Stomach smooth muscle (tissue), 2 donors: ENCODE results near the gene PRMT7.

Experiments used
- H3K27ac ChIP-seq: one replicate; pipeline ENCODE4 v1.7.0; 2013; ENCODE audit warnings: mild to moderate bottlenecking, low read length, inconsistent platforms
- H3K27me3 ChIP-seq, 2 donors: one replicate each; pipeline ENCODE4 v1.7.0; 2013; ENCODE audit warnings: low read length in 2 of 2; ENCODE audit not compliant: insufficient read depth in 2 of 2, control insufficient read depth in 1 of 2
- H3K36me3 ChIP-seq, 2 donors: one replicate each; pipeline ENCODE4 v1.7.0; 2013; ENCODE audit warnings: low read length in 2 of 2; ENCODE audit not compliant: control insufficient read depth in 2 of 2, insufficient read depth in 2 of 2
- H3K4me1 ChIP-seq: one replicate; pipeline ENCODE4 v1.7.0; 2013; ENCODE audit warnings: low read length; ENCODE audit not compliant: control insufficient read depth, insufficient read depth
- H3K4me3 ChIP-seq, 2 donors: one replicate each; pipeline ENCODE4 v1.7.0; 2013; ENCODE audit warnings: low read length in 2 of 2
- H3K9ac ChIP-seq, 2 donors: one replicate each; pipeline ENCODE4 v1.7.0; 2013; ENCODE audit warnings: low read length in 2 of 2, mild to moderate bottlenecking in 1 of 2
- H3K9me3 ChIP-seq, 2 donors: one replicate each; pipeline ENCODE4 v1.7.0; 2013; ENCODE audit warnings: low read length in 2 of 2; ENCODE audit not compliant: control insufficient read depth in 2 of 2
- donor health status: healthy.
- donor health status: Pancreatic carcinoma.

PRMT7 gene

DNA sequence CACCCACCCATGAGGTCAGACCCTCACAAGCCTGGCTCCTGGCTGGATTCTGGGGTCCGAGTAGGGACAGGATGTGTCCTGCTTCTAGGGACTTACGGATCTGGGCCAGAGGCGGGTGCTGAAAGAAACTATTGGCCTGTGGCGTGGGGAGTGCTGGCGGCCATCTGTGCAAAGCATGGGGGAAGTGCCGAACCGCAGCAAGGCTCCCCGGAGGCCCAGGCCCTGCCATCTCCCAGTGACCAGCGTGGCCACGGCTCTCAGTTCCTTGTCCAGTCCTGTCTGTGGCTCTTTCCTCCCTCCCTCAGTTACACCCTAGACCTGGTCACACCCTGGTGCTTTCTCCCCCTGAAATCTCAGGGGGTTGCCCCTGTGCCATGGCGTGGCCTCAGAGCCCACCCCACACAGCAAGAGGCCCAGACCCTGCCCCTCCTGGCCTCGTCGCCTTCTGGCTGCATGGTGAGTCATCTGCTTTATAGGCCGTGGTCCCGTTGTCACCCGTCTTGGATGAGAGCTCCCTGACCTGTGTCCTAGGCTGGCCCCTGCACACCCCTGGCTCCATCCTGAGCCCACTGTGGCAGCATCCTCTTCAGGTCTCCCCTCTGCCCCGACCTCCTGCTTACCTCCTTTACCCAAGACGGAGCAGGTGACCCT is 54.5 kb downstream of the PRMT7 start:
- no peak overlapping the region for H3K27ac ChIP-seq
- no peak overlapping the region for H3K4me3 ChIP-seq
- no peaks in the 10 kb centered on the region for H3K36me3 ChIP-seq
- H3K9me3 ChIP-seq = no peaks in the 10 kb centered on the region
- H3K4me1 ChIP-seq = no peaks in the 10 kb centered on the region
- peaks cover 17 to 29% of the 10 kb centered on the region in 2 donors for H3K27me3 ChIP-seq
- no peak overlapping the region for H3K9ac ChIP-seq

GRCh38 chr16:68366062-68366461 is 55.2 kb downstream of the PRMT7 start:
- peaks cover 17 to 29% of the 10 kb centered on the region in 2 donors for H3K27me3 ChIP-seq
- no peaks in the 10 kb centered on the region for H3K4me1 ChIP-seq

GRCh38 chr16:68367030-68367429 is 56.2 kb downstream of the PRMT7 start:
- Histone ChIP-seq H3K27me3 (peaks cover 17 to 29% of the 10 kb centered on the region in 2 donors), H3K9ac (no peak overlapping the region), H3K4me1 (no peaks in the 10 kb centered on the region), H3K36me3 (no peaks in the 10 kb centered on the region), H3K27ac (no peak overlapping the region), H3K4me3 (no peak overlapping the region), H3K9me3 (no peaks in the 10 kb centered on the region)

More at GRCh38 chr16:68366062-68366461, 55.2 kb downstream of the PRMT7 start:
- no peak overlapping the region for H3K9ac ChIP-seq
- H3K27ac ChIP-seq = no peak overlapping the region
- no peaks in the 10 kb centered on the region for H3K9me3 ChIP-seq
- H3K36me3 ChIP-seq = no peaks in the 10 kb centered on the region
- no peak overlapping the region for H3K4me3 ChIP-seq

- no peak overlapping the region for H3K27ac ChIP-seq
Measured at GRCh38 chr16:68367440-68367839, 56.6 kb downstream of the PRMT7 start.

GRCh38 chr16:68367891-68368290 is 57.1 kb downstream of the PRMT7 start:
- no peak overlapping the region for H3K27ac ChIP-seq
- H3K4me3 ChIP-seq = no peak overlapping the region
- H3K27me3 ChIP-seq = peaks cover 17 to 29% of the 10 kb centered on the region in 2 donors
- H3K9me3 ChIP-seq = no peaks in the 10 kb centered on the region
- H3K36me3 ChIP-seq = no peaks in the 10 kb centered on the region
- H3K4me1 ChIP-seq = no peaks in the 10 kb centered on the region
- no peak overlapping the region for H3K9ac ChIP-seq

More at GRCh38 chr16:68367440-68367839, 56.6 kb downstream of the PRMT7 start:
- Histone ChIP-seq H3K9ac (no peak overlapping the region), H3K4me1 (no peaks in the 10 kb centered on the region), H3K9me3 (no peaks in the 10 kb centered on the region), H3K27me3 (peaks cover 17 to 29% of the 10 kb centered on the region in 2 donors), H3K36me3 (no peaks in the 10 kb centered on the region), H3K4me3 (no peak overlapping the region)

GRCh38 chr16:68368301-68368888 is 57.6 kb downstream of the PRMT7 start:
- no peak overlapping the region for H3K9ac ChIP-seq
- H3K4me3 ChIP-seq = no peak overlapping the region
- no peaks in the 10 kb centered on the region for H3K36me3 ChIP-seq
- no peaks in the 10 kb centered on the region for H3K4me1 ChIP-seq
- no peaks in the 10 kb centered on the region for H3K9me3 ChIP-seq
- H3K27me3 ChIP-seq = peaks cover 17 to 26% of the 10 kb centered on the region in 2 donors
- no peak overlapping the region for H3K27ac ChIP-seq

- Histone ChIP-seq H3K27me3 (peaks cover 17 to 20% of the 10 kb centered on the region in 2 donors), H3K9ac (no peak overlapping the region), H3K36me3 (no peaks in the 10 kb centered on the region), H3K4me3 (no peak overlapping the region), H3K4me1 (no peaks in the 10 kb centered on the region), H3K9me3 (no peaks in the 10 kb centered on the region), H3K27ac (no peak overlapping the region)
Measured at GRCh38 chr16:68369168-68369567, 58.3 kb downstream of the PRMT7 start.

GRCh38 chr16:68369697-68370580 is 59.1 kb downstream of the PRMT7 start:
- Histone ChIP-seq H3K36me3 (no peaks in the 10 kb centered on the region), H3K4me3 (no peak overlapping the region), H3K9ac (no peak overlapping the region), H3K27me3 (peaks cover 16 to 17% of the 10 kb centered on the region in 2 donors), H3K4me1 (no peaks in the 10 kb centered on the region), H3K27ac (no peak overlapping the region), H3K9me3 (no peaks in the 10 kb centered on the region)

- no peak overlapping the region for H3K4me3 ChIP-seq
- no peaks in the 10 kb centered on the region for H3K9me3 ChIP-seq
- H3K9ac ChIP-seq = no peak overlapping the region
- peaks cover 8 to 9% of the 10 kb centered on the region in 2 donors for H3K27me3 ChIP-seq
- H3K4me1 ChIP-seq = no peaks in the 10 kb centered on the region
- no peak overlapping the region for H3K27ac ChIP-seq
- H3K36me3 ChIP-seq = no peaks in the 10 kb centered on the region
Measured at GRCh38 chr16:68370581-68371275, 59.9 kb downstream of the PRMT7 start.

GRCh38 chr16:68371276-68371651 is 60.4 kb downstream of the PRMT7 start:
- Histone ChIP-seq H3K9ac (no peak overlapping the region), H3K27me3 (peaks cover 4% of the 10 kb centered on the region in 2 donors), H3K4me1 (no peaks in the 10 kb centered on the region), H3K4me3 (no peak overlapping the region), H3K9me3 (no peaks in the 10 kb centered on the region), H3K27ac (no peak overlapping the region), H3K36me3 (no peaks in the 10 kb centered on the region)
